EH (cell line): ENCODE measurements around the gene DCLK3.
A peak's percentile ranks its signal among the peaks of the same experiment; 100 is the strongest.

Experiments used
- DNase-seq: peaks from one replicate; pipeline ENCODE4 v3.0.0-alpha.2; 2015; ENCODE audit warnings: low read depth

Gene DCLK3

GRCh38 chr3:36763850-36764703 lies at the start of gene DCLK3:
DCLK3 (minus strand) TSS chr3:36764553; CDS start chr3:36764263, 290 bp downstream.
- DNase-seq, result no peak

- DNase-seq, result no peak
Measured at GRCh38 chr3:36813305-36813704, 49.0 kb upstream of the DCLK3 start.

- DNase-seq, result no peak
Measured at GRCh38 chr3:36812240-36812639, 47.9 kb upstream of the DCLK3 start.

- no peak for DNase-seq
Measured at GRCh38 chr3:36811768-36812167, 47.4 kb upstream of the DCLK3 start.

- no peak for DNase-seq
Measured at GRCh38 chr3:36804295-36805055, 40.1 kb upstream of the DCLK3 start.

- no peak for DNase-seq
Measured at GRCh38 chr3:36803091-36803791, 38.9 kb upstream of the DCLK3 start.

- DNase-seq, result no peak
Measured at GRCh38 chr3:36800533-36801116, 36.3 kb upstream of the DCLK3 start.

- peak; percentile 46 for DNase-seq
Measured at GRCh38 chr3:36796881-36797280, 32.5 kb upstream of the DCLK3 start.

GRCh38 chr3:36796161-36796560 lies 31.8 kb upstream of the DCLK3 start:
- no peak for DNase-seq

- DNase-seq, result no peak
Measured at GRCh38 chr3:36795622-36796021, 31.3 kb upstream of the DCLK3 start.

GRCh38 chr3:36792342-36792741 lies 28.0 kb upstream of the DCLK3 start:
- peak; percentile 47 for DNase-seq

- no peak for DNase-seq
Measured at GRCh38 chr3:36790765-36791164, 26.4 kb upstream of the DCLK3 start.

GRCh38 chr3:36786921-36787890 lies 22.9 kb upstream of the DCLK3 start:
- DNase-seq, result no peak

- peak; percentile 9 for DNase-seq
Measured at GRCh38 chr3:36784138-36784635, 19.8 kb upstream of the DCLK3 start.

GRCh38 chr3:36777424-36778218 lies 13.3 kb upstream of the DCLK3 start:
- no peak for DNase-seq

GRCh38 chr3:36776436-36776835 lies 12.1 kb upstream of the DCLK3 start:
- no peak for DNase-seq

GRCh38 chr3:36774052-36774451 lies 9.7 kb upstream of the DCLK3 start:
- DNase-seq, result peak; percentile 21

GRCh38 chr3:36771931-36772330 lies 7.6 kb upstream of the DCLK3 start:
- DNase-seq, result no peak

GRCh38 chr3:36769926-36770325 lies 5.6 kb upstream of the DCLK3 start:
- DNase-seq, result no peak

GRCh38 chr3:36765104-36765503 lies 751 bp upstream of the DCLK3 start:
- DNase-seq, result no peak
